Cardiac septum (tissue), 1 donor: ENCODE results near the gene MLKL. TPM values are rescaled to one million over a fixed set of nuclear protein-coding genes. Genes with fewer than 3 reads are reported as not detected.
"Not testable (repeated sequence)": the region's sequence is repeated elsewhere in the genome, so short reads cannot be mapped to it uniquely, and the experiment has no call there.

Experiments used
- DNase-seq: peaks from one replicate; pipeline ENCODE4 v3.0.0-alpha.2; 2020; ENCODE audit warnings: low spot score
- intact Hi-C: fragments of 100-400 bp; cut with DNase I; formaldehyde crosslinking; loops from one replicate; pipeline ENCODE4 v1.14.0; 2022
- total RNA-seq: library from RNA; stranded (reverse); fragmentation: NEBNext Ultra II Directional; extraction: Animal tissue kit (Norgen Biotek cat#: 25700); gene quantifications from one replicate; pipeline ENCODE4 v1.2.1, GENCODE V29; 2021
- donor health status: DM: no; HTN: no; CAD: no.

The MLKL gene
- total RNA-seq, 1 donor from 2014 or later: 4.9 TPM

DNA sequence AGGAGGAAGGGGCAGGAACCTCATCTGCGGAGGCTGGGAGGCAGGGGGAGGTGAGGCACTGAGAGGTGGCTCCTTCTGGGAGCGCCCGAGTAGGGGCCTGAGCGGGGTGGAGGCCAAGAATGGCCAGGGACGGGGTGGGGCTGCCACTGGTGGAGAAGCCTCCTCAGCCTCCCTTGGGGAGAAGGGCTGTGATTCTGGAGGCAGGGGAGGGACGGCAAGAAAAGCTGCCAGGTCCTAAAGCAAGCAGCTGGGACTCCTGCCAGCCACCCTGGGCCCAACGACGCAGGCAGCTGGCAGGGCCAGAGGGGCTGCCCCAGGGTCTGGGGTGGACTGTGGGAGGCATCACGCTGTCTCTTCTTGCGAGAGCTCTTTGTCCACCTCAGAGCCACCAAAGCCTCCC is 12.7 kb upstream of the MLKL start:
- intact Hi-C loops: loop anchor here (10.0 kb wide), 1 partner anchor 401 kb away; the partner anchor contains the start of gene LDHD
- DNase-seq: no peak

GRCh38 chr16:74711938-74712337 is 11.3 kb upstream of the MLKL start:
- DNase-seq: no peak
- intact Hi-C loops: loop anchor here (10.0 kb wide), 1 partner anchor 403 kb away; the partner anchor contains the start of gene LDHD

GRCh38 chr16:74710401-74710800 is 9.7 kb upstream of the MLKL start:
- DNase-seq: no peak
- intact Hi-C loops: loop anchor here (10.0 kb wide), 1 partner anchor 404 kb away; the partner anchor contains the start of gene LDHD

GRCh38 chr16:74709441-74709877 is 8.8 kb upstream of the MLKL start:
- intact Hi-C loops: loop anchor here (1.0 to 2.0 kb wide), 2 partner anchors 8 to 153 kb away; no protein-coding TSS in a partner anchor
- DNase-seq: peak; percentile 88

- no peak for DNase-seq
- intact Hi-C loops: no loop called here
These were observed 585 bp downstream of the MLKL start for GRCh38 chr16:74700116-74700437.

GRCh38 chr16:74699666-74700065 is 996 bp downstream of the MLKL start:
- no peak for DNase-seq
- intact Hi-C loops: no loop called here

- DNase-seq: no peak
- intact Hi-C loops: no loop called here
These were observed 2.4 kb downstream of the MLKL start for GRCh38 chr16:74698222-74698621.

GRCh38 chr16:74695450-74696422 is 4.9 kb downstream of the MLKL start:
- peak; percentile 88 for DNase-seq
- intact Hi-C loops: no loop called here

DNA sequence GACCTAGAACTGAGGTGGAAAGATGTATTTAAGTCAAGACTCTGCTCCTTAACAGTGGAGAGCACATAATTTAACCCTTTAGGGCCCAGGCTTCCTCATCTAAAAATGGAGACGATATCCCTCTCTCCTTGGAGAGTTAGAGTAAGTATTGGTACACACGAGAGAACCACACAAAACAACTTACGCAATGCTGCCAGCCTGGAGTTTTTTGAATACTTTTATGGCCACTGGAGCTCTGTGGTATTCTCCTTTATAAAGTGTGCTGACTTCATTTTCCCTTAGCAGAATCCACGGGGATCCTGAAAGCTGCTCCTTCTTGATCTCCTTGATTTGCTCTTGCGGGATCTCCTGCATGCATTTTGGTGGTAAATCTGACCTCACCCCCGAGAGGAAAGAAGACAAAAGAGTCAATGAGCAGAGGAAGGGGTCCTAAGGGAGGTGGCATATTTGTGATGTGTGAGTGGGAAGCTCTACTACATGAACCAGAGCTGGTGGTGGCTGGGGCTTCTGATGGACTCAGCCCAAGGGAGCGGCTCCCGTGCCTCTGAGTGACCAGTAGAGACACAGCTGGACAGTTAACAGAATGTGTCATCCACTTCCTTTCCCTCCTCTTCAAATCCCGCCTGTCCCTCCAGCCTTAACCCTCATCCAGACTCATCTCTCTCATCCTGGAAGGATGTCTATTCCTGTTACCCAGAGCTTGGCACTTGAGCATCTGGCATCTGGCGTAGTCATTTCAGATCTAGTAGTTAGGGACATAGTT is 9.4 kb downstream of the MLKL start:
- intact Hi-C loops: no loop called here
- DNase-seq: no peak

DNA sequence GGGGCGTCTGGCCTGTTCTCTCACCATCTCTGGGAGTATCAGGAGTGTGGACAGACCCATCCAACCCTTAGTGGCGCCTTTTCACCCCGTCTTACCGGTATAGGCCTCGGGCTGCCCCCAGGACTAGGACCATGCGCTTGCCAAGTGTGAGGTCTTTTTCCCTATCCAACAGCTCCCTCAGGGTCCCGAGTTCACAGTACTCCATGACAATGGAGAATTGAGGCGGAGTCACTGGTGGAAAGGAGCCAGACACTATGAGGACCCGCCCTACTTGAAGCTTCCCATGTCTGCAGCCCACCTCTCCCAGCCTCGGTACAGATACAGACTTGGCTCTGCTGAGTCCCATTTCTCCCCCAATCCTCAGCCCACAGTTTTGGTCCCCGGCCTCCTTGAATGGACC is 18.1 kb downstream of the MLKL start:
- intact Hi-C loops: no loop called here
- DNase-seq: no peak

DNA sequence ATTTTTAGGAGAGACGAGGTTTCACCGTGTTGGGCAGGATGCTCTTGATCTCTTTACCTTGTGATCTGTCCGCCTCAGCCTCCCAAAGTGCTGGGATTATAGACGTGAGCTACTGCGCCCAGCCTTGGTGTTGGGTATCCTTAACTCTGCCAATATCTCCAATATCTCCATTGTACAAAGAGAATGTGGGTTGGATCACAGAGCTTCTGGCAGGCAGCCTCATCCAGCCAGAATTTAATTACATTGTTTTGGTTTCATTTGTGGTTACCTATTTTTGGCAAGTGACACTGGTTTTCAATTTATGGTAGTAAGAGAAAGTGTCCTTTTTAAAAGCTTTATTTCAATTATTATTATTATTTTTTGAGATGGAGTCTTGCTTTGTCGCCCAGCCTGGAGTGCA is 20.0 kb downstream of the MLKL start:
- intact Hi-C loops: no loop called here
- no peak for DNase-seq

GRCh38 chr16:74679983-74680382 is 20.7 kb downstream of the MLKL start:
- intact Hi-C loops: no loop called here
- DNase-seq: no peak

DNA sequence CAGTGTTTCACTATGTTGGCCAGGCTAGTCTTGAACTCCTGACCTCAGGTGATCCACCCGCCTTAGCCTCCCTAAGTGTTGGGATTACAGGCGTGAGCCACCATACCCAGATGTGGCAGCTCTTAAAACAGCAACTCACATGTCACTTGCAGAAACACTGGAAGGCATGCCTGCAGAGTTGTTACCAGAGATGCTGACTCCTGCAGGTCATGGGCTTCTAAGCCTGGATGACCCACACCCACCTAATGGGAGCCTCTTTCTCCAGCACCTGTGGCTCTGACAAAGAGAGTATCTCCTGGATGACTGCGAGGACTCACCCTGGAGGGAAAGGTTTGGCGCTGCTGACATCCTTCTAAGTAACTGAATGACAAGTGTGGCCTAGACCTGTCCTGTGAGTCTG is 22.8 kb downstream of the MLKL start:
- DNase-seq: no peak
- intact Hi-C loops: no loop called here

GRCh38 chr16:74673876-74674275 is 26.8 kb downstream of the MLKL start:
- intact Hi-C loops: no loop called here
- DNase-seq: no peak

- DNase-seq, intact Hi-C loops: not testable (repeated sequence)
These were observed 31.8 kb downstream of the MLKL start for GRCh38 chr16:74668877-74669276.

GRCh38 chr16:74667255-74667700 is 33.4 kb downstream of the MLKL start:
- no peak for DNase-seq
- intact Hi-C loops: no loop called here

DNA sequence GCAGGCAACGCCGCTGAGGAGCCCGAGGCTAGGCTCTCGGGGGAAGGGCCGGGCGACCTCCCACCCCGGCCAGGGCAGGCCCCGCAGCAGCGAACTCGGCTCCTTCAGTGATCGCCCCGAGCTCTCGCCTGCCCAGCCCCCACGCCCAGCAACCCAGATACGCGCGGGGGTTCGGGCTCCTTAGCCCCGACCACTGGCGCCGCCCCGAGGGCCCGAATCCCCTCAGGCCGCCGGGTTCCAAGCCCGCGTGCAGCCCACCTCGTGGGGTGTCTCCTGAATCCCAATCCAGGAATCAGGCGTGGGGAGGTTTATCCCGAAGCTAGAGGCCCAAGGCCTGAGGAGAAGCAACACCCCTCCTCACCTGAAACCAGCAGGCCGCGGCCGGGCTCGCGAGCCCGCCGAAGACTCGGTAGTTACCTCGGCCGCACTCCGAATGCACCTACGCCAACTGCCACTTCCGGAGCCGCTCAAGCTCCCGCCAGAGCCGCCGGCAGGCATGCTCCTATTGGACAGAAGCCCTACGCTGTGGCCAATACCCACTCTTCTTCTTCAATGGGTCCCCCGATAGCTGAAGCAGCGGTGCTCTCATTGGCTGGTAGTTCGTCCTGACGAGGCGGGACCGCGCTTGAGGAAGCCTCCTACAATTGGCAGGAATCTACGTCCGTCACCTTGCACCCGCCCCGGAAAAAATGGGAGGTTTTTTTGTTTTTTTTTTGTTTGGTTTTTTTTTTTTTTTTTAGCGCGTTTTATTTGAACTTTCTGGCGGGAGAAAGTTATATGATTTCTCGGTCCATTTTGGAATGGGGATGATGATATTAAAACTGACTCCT is 34.0 kb downstream of the MLKL start, which contains the start of gene RFWD3:
RFWD3 (minus strand) TSS at position 453 of the 830 bp plus-strand sequence. CDS start 5,428 bp downstream, outside the sequence.
- intact Hi-C loops: no loop called here
- peak; percentile 98 for DNase-seq

DNA sequence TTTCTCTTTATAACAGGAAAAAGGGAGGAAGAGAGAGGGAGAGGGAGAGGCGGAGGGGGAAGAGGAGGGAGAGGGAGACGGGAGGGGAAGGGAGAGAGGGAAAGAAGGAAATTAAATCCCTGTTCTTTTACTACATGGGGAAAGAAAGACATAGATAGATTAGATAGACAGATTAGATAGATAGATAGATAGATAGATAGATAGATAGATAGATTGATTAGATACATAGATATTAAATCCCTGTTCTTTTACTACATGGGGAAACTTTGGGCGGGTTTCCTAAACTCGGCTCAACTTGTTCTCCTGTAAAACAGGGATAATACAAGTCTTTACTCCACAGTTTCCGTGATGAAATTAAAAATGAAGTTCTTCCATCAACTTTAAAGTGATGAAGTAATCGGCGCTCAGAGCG is 34.6 kb downstream of the MLKL start:
- intact Hi-C loops: no loop called here
- no peak for DNase-seq

GRCh38 chr16:74661064-74661463 is 39.6 kb downstream of the MLKL start:
- intact Hi-C loops: no loop called here
- no peak for DNase-seq
